Keratinocyte (primary cell): ENCODE data around the gene PARP3.
"Not testable (repeated sequence)": the region's sequence is repeated elsewhere in the genome, so short reads cannot be mapped to it uniquely, and the experiment has no call there.

ENCODE experiments used
- CTCF ChIP-seq, 3 experiments: IDR thresholded peaks in 1 of 3; conservative IDR thresholded peaks in 1 of 3; optimal IDR thresholded peaks in 1 of 3; 2 replicates in 2 of 3; 3 replicates in 1 of 3; pipeline versions ENCODE3 to v1.5.1; 2011; ENCODE audit warnings: low read length in 3 of 3, mild to moderate bottlenecking in 3 of 3, moderate library complexity in 2 of 3, control low read depth in 1 of 3, inconsistent platforms in 1 of 3; ENCODE audit not compliant: insufficient read depth in 2 of 3; ENCODE audit errors: extremely low read depth in 1 of 3
- EZH2 ChIP-seq: IDR thresholded peaks from one replicate; pipeline ENCODE4 v1.6.1; 2012; ENCODE audit warnings: inconsistent platforms, mild to moderate bottlenecking, low read length, moderate library complexity

GRCh38 chr3:51993657-51994056 lies 51.5 kb downstream of the PARP3 start:
- TF ChIP-seq CTCF (optimal IDR thresholded peaks at IDR 0.05 in 1 of 3, IDR thresholded peaks at IDR 0.05 in 1 of 3, conservative IDR thresholded peaks at IDR 0.05 in 1 of 3; ENCODE audit: extremely low read depth in 1 of 3, insufficient read depth in 2 of 3, low read length in 3 of 3); EZH2: not testable (repeated sequence)
